HepG2 (cell line): ENCODE results near the gene IL3RA. TPM values are rescaled to one million over a fixed set of nuclear protein-coding genes. Genes with fewer than 3 reads are reported as not detected.

Experiments
- ARID5B ChIP-seq: IDR thresholded peaks from 2 replicates; pipeline ENCODE4 v1.4.0; 2020; ENCODE audit warnings: mild to moderate bottlenecking, missing genetic modification reagents
- CHD2 ChIP-seq: IDR thresholded peaks from 2 replicates; pipeline ENCODE4 v1.6.1; 2011; ENCODE audit warnings: low read depth, low read length, improper control_type of control experiment
- DNMT3B ChIP-seq: conservative IDR thresholded peaks from 2 replicates; pipeline ENCODE4 v1.6.1; 2016; ENCODE audit warnings: missing biosample characterization, control low read depth
- HMG20B ChIP-seq: conservative IDR thresholded peaks from 2 replicates; pipeline ENCODE4 v1.6.1; 2016; ENCODE audit warnings: missing genetic modification reagents, missing compliant biosample characterization
- RORA ChIP-seq: sonication (generic); formaldehyde crosslinking; IDR thresholded peaks from 2 replicates; pipeline ENCODE4 v1.5.0; 2020; ENCODE audit warnings: mild to moderate bottlenecking, missing genetic modification reagents, moderate library complexity
- ZBTB10 ChIP-seq: sonication (generic); formaldehyde crosslinking; IDR thresholded peaks from 2 replicates; pipeline ENCODE4 v1.4.0; 2020; ENCODE audit warnings: missing genetic modification reagents, borderline replicate concordance
- ZFP37 ChIP-seq: sonication (generic); formaldehyde crosslinking; IDR thresholded peaks from 2 replicates; pipeline ENCODE4 v1.4.0; 2020; ENCODE audit warnings: missing genetic modification reagents, borderline replicate concordance
- ZNF44 ChIP-seq: sonication (generic); formaldehyde crosslinking; IDR thresholded peaks from 2 replicates; pipeline ENCODE4 v1.5.1; 2020; ENCODE audit warnings: mild to moderate bottlenecking, missing genetic modification reagents
- ZNF841 ChIP-seq: sonication (generic); formaldehyde crosslinking; IDR thresholded peaks from 2 replicates; pipeline ENCODE4 v1.8.1; 2023; ENCODE audit warnings: missing genetic modification reagents, borderline replicate concordance
- polyA plus RNA-seq, 8 experiments: library from polyadenylated mRNA; depleted of rRNA in 3 of 8; stranded (reverse) in 7 of 8; unstranded in 1 of 8; fragments of >200 nt; fragmentation: Illumina TruSeq in 4 of 8; extraction: Trizol in 4 of 8; gene quantifications; 2 replicates each; pipeline versions ENCODE4 v1.2.1 to v1.2.3, GENCODE V29; 2011 to 2016; ENCODE audit warnings: low read depth in 4 of 8, missing spikeins in 1 of 8, mixed read lengths in 1 of 8; ENCODE audit not compliant: insufficient read depth in 1 of 8
- total RNA-seq, 5 experiments: library from RNA; depleted of rRNA; stranded (reverse); fragments of >200 nt; fragmentation: Illumina TruSeq; extraction: Trizol; gene quantifications; 2 replicates each; pipeline ENCODE4 v1.2.3, GENCODE V29; 2016; ENCODE audit warnings: low read depth in 1 of 5
- TF ChIP-seq, protein P1 (sequence below): sonication (generic); formaldehyde crosslinking; IDR thresholded peaks from 2 replicates; pipeline ENCODE4 v1.5.1; 2020; ENCODE audit warnings: missing genetic modification reagents, mild to moderate bottlenecking, borderline replicate concordance
- TF ChIP-seq, protein P2 (sequence below): IDR thresholded peaks from 2 replicates; pipeline ENCODE4 v1.6.1; 2012; ENCODE audit warnings: low read depth, low read length, improper control_type of control experiment
- TF ChIP-seq, protein P3 (sequence below): sonication (generic); formaldehyde crosslinking; IDR thresholded peaks from 2 replicates; pipeline ENCODE4 v1.8.1; 2023; ENCODE audit warnings: mild to moderate bottlenecking, inconsistent platforms, moderate library complexity, missing genetic modification reagents, borderline replicate concordance

The IL3RA gene
- total and polyA plus RNA-seq, 2 of the 13 experiments (the other 11 are each of a cell fraction or from before 2014, with no cell fraction given) = not detected

- TF ChIP-seq, protein P1, sequence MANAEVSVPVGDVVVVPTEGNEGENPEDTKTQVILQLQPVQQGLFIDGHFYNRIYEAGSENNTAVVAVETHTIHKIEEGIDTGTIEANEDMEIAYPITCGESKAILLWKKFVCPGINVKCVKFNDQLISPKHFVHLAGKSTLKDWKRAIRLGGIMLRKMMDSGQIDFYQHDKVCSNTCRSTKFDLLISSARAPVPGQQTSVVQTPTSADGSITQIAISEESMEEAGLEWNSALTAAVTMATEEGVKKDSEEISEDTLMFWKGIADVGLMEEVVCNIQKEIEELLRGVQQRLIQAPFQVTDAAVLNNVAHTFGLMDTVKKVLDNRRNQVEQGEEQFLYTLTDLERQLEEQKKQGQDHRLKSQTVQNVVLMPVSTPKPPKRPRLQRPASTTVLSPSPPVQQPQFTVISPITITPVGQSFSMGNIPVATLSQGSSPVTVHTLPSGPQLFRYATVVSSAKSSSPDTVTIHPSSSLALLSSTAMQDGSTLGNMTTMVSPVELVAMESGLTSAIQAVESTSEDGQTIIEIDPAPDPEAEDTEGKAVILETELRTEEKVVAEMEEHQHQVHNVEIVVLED (CRISPR knock-in tag) = peak; percentile 87
- TF ChIP-seq CHD2 = no peak
- TF ChIP-seq, protein P2, sequence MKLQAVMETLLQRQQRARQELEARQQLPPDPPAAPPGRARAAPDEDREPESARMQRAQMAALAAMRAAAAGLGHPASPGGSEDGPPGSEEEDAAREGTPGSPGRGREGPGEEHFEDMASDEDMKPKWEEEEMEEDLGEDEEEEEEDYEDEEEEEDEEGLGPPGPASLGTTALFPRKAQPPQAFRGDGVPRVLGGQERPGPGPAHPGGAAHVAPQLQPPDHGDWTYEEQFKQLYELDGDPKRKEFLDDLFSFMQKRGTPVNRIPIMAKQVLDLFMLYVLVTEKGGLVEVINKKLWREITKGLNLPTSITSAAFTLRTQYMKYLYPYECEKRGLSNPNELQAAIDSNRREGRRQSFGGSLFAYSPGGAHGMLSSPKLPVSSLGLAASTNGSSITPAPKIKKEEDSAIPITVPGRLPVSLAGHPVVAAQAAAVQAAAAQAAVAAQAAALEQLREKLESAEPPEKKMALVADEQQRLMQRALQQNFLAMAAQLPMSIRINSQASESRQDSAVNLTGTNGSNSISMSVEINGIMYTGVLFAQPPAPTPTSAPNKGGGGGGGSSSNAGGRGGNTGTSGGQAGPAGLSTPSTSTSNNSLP = no peak
- TF ChIP-seq RORA (CRISPR knock-in tag) = no peak
- 0 out of 2 replicates have a peak, but pooled peaks have one; percentile 30 for TF ChIP-seq DNMT3B (CRISPR knock-in tag)
- TF ChIP-seq ZNF841 (CRISPR knock-in tag) = no peak
- no peak for TF ChIP-seq ZBTB10
- TF ChIP-seq ZFP37 (CRISPR knock-in tag) = peak; percentile 37; the same call in 1 of the 2 replicates
- peak; percentile 84 for TF ChIP-seq ZNF44 (CRISPR knock-in tag)
- no peak for TF ChIP-seq HMG20B (CRISPR knock-in tag)
- TF ChIP-seq, protein P3, sequence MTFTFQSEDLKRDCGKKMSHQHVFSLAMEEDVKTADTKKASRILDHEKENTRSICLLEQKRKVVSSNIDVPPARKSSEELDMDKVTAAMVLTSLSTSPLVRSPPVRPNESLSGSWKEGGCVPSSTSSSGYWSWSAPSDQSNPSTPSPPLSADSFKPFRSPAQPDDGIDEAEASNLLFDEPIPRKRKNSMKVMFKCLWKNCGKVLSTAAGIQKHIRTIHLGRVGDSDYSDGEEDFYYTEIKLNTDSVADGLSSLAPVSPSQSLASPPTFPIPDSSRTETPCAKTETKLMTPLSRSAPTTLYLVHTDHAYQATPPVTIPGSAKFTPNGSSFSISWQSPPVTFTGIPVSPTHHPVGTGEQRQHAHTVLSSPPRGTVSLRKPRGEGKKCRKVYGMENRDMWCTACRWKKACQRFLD = peak; percentile 90; the same call in 1 of the 2 replicates
- peak; percentile 39; the same call in 1 of the 2 replicates for TF ChIP-seq ARID5B (CRISPR knock-in tag)
Observed at GRCh38 chrX:1391707-1392375, 55.3 kb downstream of the IL3RA start, which contains the start of gene SLC25A6 (continued).
